Measurements from ENCODE around the gene RTP5. TPM values are rescaled to one million over a fixed set of nuclear protein-coding genes. Genes with fewer than 3 reads are reported as not detected.
"Not testable (repeated sequence)": the region's sequence is repeated elsewhere in the genome, so short reads cannot be mapped to it uniquely, and the experiment has no call there.

The RTP5 gene
- total RNA-seq, 1 donor from 2014 or later, result not detected

- Histone ChIP-seq H3K79me2 (ENCODE audit: insufficient read depth, low read length) (no peaks in the 10 kb centered on the region), H3K4me1 (ENCODE audit: insufficient read depth, low read length) (peaks cover under 1% of the 10 kb centered on the region), H3K9ac (ENCODE audit: low read length) (no peak overlapping the region), H4K20me1 (ENCODE audit: insufficient read depth, low read length) (no peaks in the 10 kb centered on the region), H3K4me2 (ENCODE audit: low read length) (no peak overlapping the region), H3K9me3 (ENCODE audit: insufficient read depth, low read depth, low read length) (no peaks in the 10 kb centered on the region), H3K36me3 (ENCODE audit: insufficient read depth, low read length) (no peaks in the 10 kb centered on the region), H3K27me3 (ENCODE audit: insufficient read depth, low read length) (no peaks in the 10 kb centered on the region), H3K4me3 (ENCODE audit: insufficient read depth, low read depth, low read length) (no peak overlapping the region), H3K27ac (ENCODE audit: low read depth, low read length) (no peak overlapping the region), H2AFZ (ENCODE audit: low read depth, low read length) (no peak overlapping the region)
- Mint-ChIP-seq H3K27me3 (ENCODE audit: low read depth, unreplicated experiment) (peaks cover 35% of the 10 kb centered on the region), H3K27ac (ENCODE audit: unreplicated experiment) (no peak overlapping the region), H3K36me3 (ENCODE audit: low read depth, unreplicated experiment) (peaks cover 4% of the 10 kb centered on the region), H3K4me1 (ENCODE audit: low read depth, unreplicated experiment) (peaks cover 1% of the 10 kb centered on the region), H3K9me3 (ENCODE audit: unreplicated experiment) (no peaks in the 10 kb centered on the region), H3K4me3 (ENCODE audit: unreplicated experiment) (no peak overlapping the region)
- no peak for FAIRE-seq
- no peak for DNase-seq (ENCODE audit: low read depth)
- TF ChIP-seq CTCF (IDR thresholded peaks at IDR 0.05; ENCODE audit: insufficient read depth, low read depth, low read length), result no peak
- no peak for TF ChIP-seq EZH2 (IDR thresholded peaks at IDR 0.05; ENCODE audit: insufficient read depth, low read length)
These were observed 37.5 kb downstream of the RTP5 start for GRCh38 chr2:241906826-241907570.

- H3K9me3 ChIP-seq (ENCODE audit: insufficient read depth, low read depth, low read length); H3K4me3 ChIP-seq (ENCODE audit: insufficient read depth, low read depth, low read length); H3K27ac Mint-ChIP-seq (ENCODE audit: unreplicated experiment); H3K9me3 Mint-ChIP-seq (ENCODE audit: unreplicated experiment); H4K20me1 ChIP-seq (ENCODE audit: insufficient read depth, low read length); H3K9ac ChIP-seq (ENCODE audit: low read length); H3K4me1 ChIP-seq (ENCODE audit: insufficient read depth, low read length); H2AFZ ChIP-seq (ENCODE audit: low read depth, low read length); H3K36me3 Mint-ChIP-seq (ENCODE audit: low read depth, unreplicated experiment); H3K79me2 ChIP-seq (ENCODE audit: insufficient read depth, low read length); DNase-seq (ENCODE audit: low read depth); H3K27me3 ChIP-seq (ENCODE audit: insufficient read depth, low read length); H3K4me3 Mint-ChIP-seq (ENCODE audit: unreplicated experiment); FAIRE-seq; H3K4me2 ChIP-seq (ENCODE audit: low read length); H3K27ac ChIP-seq (ENCODE audit: low read depth, low read length); H3K36me3 ChIP-seq (ENCODE audit: insufficient read depth, low read length); H3K4me1 Mint-ChIP-seq (ENCODE audit: low read depth, unreplicated experiment): not testable (repeated sequence)
- peaks cover 35% of the 10 kb centered on the region for H3K27me3 Mint-ChIP-seq (ENCODE audit: low read depth, unreplicated experiment)
These were observed 38.3 kb downstream of the RTP5 start for GRCh38 chr2:241907831-241908230.

GRCh38 chr2:241908686-241909420 is 39.3 kb downstream of the RTP5 start:
- Histone ChIP-seq H3K79me2 (ENCODE audit: insufficient read depth, low read length) (no peaks in the 10 kb centered on the region), H3K4me3 (ENCODE audit: insufficient read depth, low read depth, low read length) (no peak overlapping the region), H3K27me3 (ENCODE audit: insufficient read depth, low read length) (no peaks in the 10 kb centered on the region), H3K9ac (ENCODE audit: low read length) (no peak overlapping the region), H2AFZ (ENCODE audit: low read depth, low read length) (no peak overlapping the region), H3K27ac (ENCODE audit: low read depth, low read length) (no peak overlapping the region), H3K4me2 (ENCODE audit: low read length) (no peak overlapping the region), H3K4me1 (ENCODE audit: insufficient read depth, low read length) (no peaks in the 10 kb centered on the region), H3K9me3 (ENCODE audit: insufficient read depth, low read depth, low read length) (peaks cover 3% of the 10 kb centered on the region), H3K36me3 (ENCODE audit: insufficient read depth, low read length) (no peaks in the 10 kb centered on the region), H4K20me1 (ENCODE audit: insufficient read depth, low read length) (no peaks in the 10 kb centered on the region)
- no peak for TF ChIP-seq CTCF (IDR thresholded peaks at IDR 0.05; ENCODE audit: insufficient read depth, low read depth, low read length)
- no peak for TF ChIP-seq EZH2 (IDR thresholded peaks at IDR 0.05; ENCODE audit: insufficient read depth, low read length)
- peaks cover 35% of the 10 kb centered on the region for H3K27me3 Mint-ChIP-seq (ENCODE audit: low read depth, unreplicated experiment)
- H3K4me1 Mint-ChIP-seq (ENCODE audit: low read depth, unreplicated experiment), result peaks cover 1% of the 10 kb centered on the region
- no peaks in the 10 kb centered on the region for H3K9me3 Mint-ChIP-seq (ENCODE audit: unreplicated experiment)
- DNase-seq (ENCODE audit: low read depth) (no peak), FAIRE-seq (no peak)
- peaks cover 4% of the 10 kb centered on the region for H3K36me3 Mint-ChIP-seq (ENCODE audit: low read depth, unreplicated experiment)
- H3K27ac Mint-ChIP-seq (ENCODE audit: unreplicated experiment), result no peak overlapping the region
- H3K4me3 Mint-ChIP-seq (ENCODE audit: unreplicated experiment), result no peak overlapping the region
